IMR-90 (cell line): Measurements from ENCODE around the gene ZFAND6. TPM values are rescaled to one million over a fixed set of nuclear protein-coding genes. Genes with fewer than 3 reads are reported as not detected.

Source experiments
- ATAC-seq: fragments of 200-7000 bp; cut with Tn5 transposase; 2 replicates; pipeline ENCODE4 v1.9.1; 2020; ENCODE audit warnings: low read depth, mild to moderate bottlenecking, moderate library complexity
- BruUV-seq: library from RNA; stranded (reverse); fragments of 400-500 nt; replicated peaks from 2 replicates; lab custom pipeline; 2021; lab: Mats Ljungman, UMichigan
- CTCF ChIA-PET: fragments of 300-600 bp; formaldehyde crosslinking; extraction: SDS; loops from one replicate; lab custom pipeline; 2021; ENCODE audit warnings: antibody characterized with exemption; lab: Yijun Ruan, JAX
- POLR2A ChIA-PET: fragments of 300-600 bp; sonication (Branson Sonifier 250); formaldehyde crosslinking; loops from one replicate; lab custom pipeline; 2022; ENCODE audit warnings: antibody characterized with exemption; ENCODE audit not compliant: unreplicated experiment; lab: Charles Lee
- DNase-seq: peaks from one replicate; pipeline ENCODE4 v3.0.0; 2013
- H2AFZ ChIP-seq: replicated peaks from 2 replicates; pipeline ENCODE3; 2013; ENCODE audit warnings: low read length, mild to moderate bottlenecking; ENCODE audit not compliant: poor library complexity
- H2AK5ac ChIP-seq: 2 replicates; pipeline ENCODE4 v1.6.1; 2013; ENCODE audit warnings: low read depth, low read length, inconsistent platforms
- H2AK9ac ChIP-seq: replicated peaks from 2 replicates; pipeline ENCODE3; 2013; ENCODE audit warnings: mild to moderate bottlenecking, low read depth, low read length, moderate library complexity; ENCODE audit not compliant: poor library complexity
- H2BK120ac ChIP-seq: 2 replicates; pipeline ENCODE4 v1.6.1; 2013; ENCODE audit warnings: low read depth, low read length, inconsistent platforms
- H2BK15ac ChIP-seq: 3 replicates; pipeline ENCODE4 v1.6.1; 2013; ENCODE audit warnings: low read depth, low read length, inconsistent platforms
- H2BK20ac ChIP-seq: 2 replicates; pipeline ENCODE4 v1.6.1; 2013; ENCODE audit warnings: low read depth, mild to moderate bottlenecking, inconsistent platforms, low read length, moderate library complexity
- H2BK5ac ChIP-seq: 2 replicates; pipeline ENCODE4 v1.6.1; 2013; ENCODE audit warnings: mild to moderate bottlenecking, low read depth, low read length, inconsistent platforms; ENCODE audit not compliant: poor library complexity, severe bottlenecking
- H3K14ac ChIP-seq: replicated peaks from 2 replicates; pipeline ENCODE4 v1.6.1; 2013; ENCODE audit warnings: low read depth, low read length, inconsistent platforms
- H3K18ac ChIP-seq: 2 replicates; pipeline ENCODE4 v1.6.1; 2013; ENCODE audit warnings: low read depth, low read length, control low read depth
- H3K23ac ChIP-seq: 2 replicates; pipeline ENCODE4 v1.6.1; 2013; ENCODE audit warnings: low read depth, low read length, inconsistent platforms
- H3K27ac ChIP-seq: 2 replicates; pipeline ENCODE4 v1.5.1; 2013; ENCODE audit warnings: mild to moderate bottlenecking, control low read depth, low read length; ENCODE audit not compliant: insufficient read depth
- H3K27me3 ChIP-seq: 2 replicates; pipeline ENCODE4 v1.6.1; 2013; ENCODE audit warnings: low read length; ENCODE audit not compliant: control insufficient read depth, insufficient read depth
- H3K36me3 ChIP-seq: 2 replicates; pipeline ENCODE4 v1.6.1; 2013; ENCODE audit warnings: low read length, mixed read lengths; ENCODE audit not compliant: control insufficient read depth, insufficient read depth
- H3K4ac ChIP-seq: 2 replicates; pipeline ENCODE4 v1.6.1; 2013; ENCODE audit warnings: low read depth, low read length, inconsistent platforms
- H3K4me1 ChIP-seq: 2 replicates; pipeline ENCODE4 v1.6.1; 2013; ENCODE audit warnings: low read length, mixed read lengths; ENCODE audit not compliant: control insufficient read depth, insufficient read depth
- H3K4me2 ChIP-seq: 2 replicates; pipeline ENCODE4 v1.6.1; 2013; ENCODE audit warnings: low read depth, mild to moderate bottlenecking, control low read depth, low read length, moderate library complexity
- H3K4me3 ChIP-seq: 2 replicates; pipeline ENCODE4 v1.5.1; 2013; ENCODE audit warnings: low read depth, mild to moderate bottlenecking, control low read depth, low read length, moderate library complexity; ENCODE audit not compliant: insufficient read depth
- H3K56ac ChIP-seq: 2 replicates; pipeline ENCODE4 v1.6.1; 2013; ENCODE audit warnings: low read length, inconsistent platforms; ENCODE audit not compliant: insufficient read depth; ENCODE audit errors: extremely low read depth
- H3K79me1 ChIP-seq, 2 experiments: 2 replicates each; pipeline ENCODE4 v1.6.1; 2013; ENCODE audit warnings: low read length in 2 of 2, inconsistent platforms in 1 of 2, low read depth in 1 of 2
- H3K9ac ChIP-seq: 2 replicates; pipeline ENCODE4 v1.6.1; 2013; ENCODE audit warnings: low read depth, low read length, control low read depth
- H3K9me1 ChIP-seq: 2 replicates; pipeline ENCODE4 v1.6.1; 2013; ENCODE audit warnings: low read length, inconsistent platforms; ENCODE audit not compliant: insufficient read depth
- H3K9me3 ChIP-seq: 2 replicates; pipeline ENCODE4 v1.6.1; 2013; ENCODE audit warnings: low read length; ENCODE audit not compliant: control insufficient read depth, insufficient read depth
- H4K20me1 ChIP-seq: 2 replicates; pipeline ENCODE4 v1.6.1; 2013; ENCODE audit warnings: low read length, inconsistent platforms; ENCODE audit not compliant: insufficient read depth
- H4K5ac ChIP-seq: 2 replicates; pipeline ENCODE4 v1.6.1; 2013; ENCODE audit warnings: mild to moderate bottlenecking, low read depth, low read length, control low read depth
- H4K8ac ChIP-seq, 2 experiments: 2 replicates each; pipeline ENCODE4 v1.6.1; 2013; ENCODE audit warnings: low read depth in 2 of 2, low read length in 2 of 2, control low read depth in 1 of 2, inconsistent platforms in 1 of 2
- H4K91ac ChIP-seq: 2 replicates; pipeline ENCODE4 v1.6.1; 2013; ENCODE audit warnings: low read depth, low read length, inconsistent platforms; ENCODE audit not compliant: insufficient read depth
- BHLHE40 ChIP-seq: fragments of 150-350 bp; IDR thresholded peaks from 2 replicates; pipeline ENCODE4 v1.6.1; 2016; ENCODE audit warnings: mild to moderate bottlenecking, low read depth, low read length
- FOS ChIP-seq: fragments of 150-350 bp; IDR thresholded peaks from 2 replicates; pipeline ENCODE4 v1.6.1; 2016; ENCODE audit warnings: low read depth, low read length
- MAFK ChIP-seq: IDR thresholded peaks from 2 replicates; pipeline ENCODE4 v1.6.1; 2012; ENCODE audit warnings: low read depth, low read length, improper control_type of control experiment
- MAZ ChIP-seq: IDR thresholded peaks from 2 replicates; pipeline ENCODE4 v1.6.1; 2012; ENCODE audit warnings: low read depth, mild to moderate bottlenecking, low read length, improper control_type of control experiment, moderate library complexity, borderline replicate concordance
- MXI1 ChIP-seq: IDR thresholded peaks from 2 replicates; pipeline ENCODE4 v1.6.1; 2012; ENCODE audit warnings: low read depth, mild to moderate bottlenecking, low read length, moderate library complexity, borderline replicate concordance
- NFE2L2 ChIP-seq: fragments of 150-350 bp; IDR thresholded peaks from 2 replicates; pipeline ENCODE4 v1.6.1; 2016; ENCODE audit warnings: low read depth, mild to moderate bottlenecking, low read length
- POLR2A ChIP-seq: IDR thresholded peaks from 2 replicates; pipeline ENCODE4 v1.6.1; 2012; ENCODE audit warnings: mild to moderate bottlenecking, low read depth, low read length
- RAD21 ChIP-seq: IDR thresholded peaks from 2 replicates; pipeline ENCODE4 v1.6.1; 2012; ENCODE audit warnings: low read length, improper control_type of control experiment
- RCOR1 ChIP-seq: IDR thresholded peaks from 2 replicates; pipeline ENCODE4 v1.6.1; 2012; ENCODE audit warnings: mild to moderate bottlenecking, low read length, improper control_type of control experiment; ENCODE audit not compliant: insufficient replicate concordance
- RFX5 ChIP-seq: IDR thresholded peaks from 2 replicates; pipeline ENCODE4 v1.8.0; 2012; ENCODE audit warnings: low read depth, mild to moderate bottlenecking, low read length, moderate library complexity
- SMC3 ChIP-seq: fragments of 150-350 bp; IDR thresholded peaks from 2 replicates; pipeline ENCODE4 v1.6.1; 2016; ENCODE audit warnings: low read depth, mild to moderate bottlenecking, antibody characterized with exemption, low read length, moderate library complexity
- WGBS, 2 experiments: methylation state at CpG; one replicate each; pipeline versions ENCODE4 v1.1.5 to v1.1.7; 2013; ENCODE audit warnings: missing lambda C conversion rate in 2 of 2; ENCODE audit not compliant: insufficient read length in 1 of 2; ENCODE audit errors: extremely low coverage in 2 of 2; 5-methylcytosine and 5-hydroxymethylcytosine counted together
- dilution Hi-C: fragments of 300-500 bp; cut with HindIII; formaldehyde crosslinking; loops from one replicate; pipeline ENCODE4 v1.14.3; 2018; ENCODE audit warnings: low sequenced_read_pairs; ENCODE audit not compliant: unreplicated experiment
- in situ Hi-C: fragments of 300-500 bp; cut with MboI; formaldehyde crosslinking; loops from 3 replicates; pipeline ENCODE4 v1.14.3; 2019; ENCODE audit warnings: low sequenced_read_pairs, inconsistent platforms, mixed read lengths
- intact Hi-C: fragments of 100-400 bp; cut with micrococcal nuclease; formaldehyde crosslinking; loops from 2 replicates; pipeline ENCODE4 v1.10.0; 2022
- polyA plus RNA-seq, 3 experiments: library from polyadenylated mRNA; depleted of rRNA; stranded (reverse); fragments of >200 nt; gene quantifications; 2 replicates each; pipeline ENCODE4 v1.2.3, GENCODE V29; 2012; ENCODE audit warnings: low replicate concordance in 1 of 3
- total RNA-seq: library from RNA; depleted of rRNA; stranded (reverse); fragments of >200 nt; gene quantifications from 2 replicates; pipeline ENCODE4 v1.2.3, GENCODE V29; 2012
- TF ChIP-seq, protein P1 (sequence below): fragments of 150-350 bp; IDR thresholded peaks from 2 replicates; pipeline ENCODE4 v1.6.1; 2016; ENCODE audit warnings: low read depth, mild to moderate bottlenecking, low read length, moderate library complexity, borderline replicate concordance
- TF ChIP-seq, protein P2 (sequence below): fragments of 150-350 bp; IDR thresholded peaks from 2 replicates; pipeline ENCODE4 v1.6.1; 2017; ENCODE audit warnings: mild to moderate bottlenecking, antibody characterized with exemption, low read length, low read depth

ZFAND6 gene
- total and polyA plus RNA-seq, 2 of the 4 experiments (the other 2 are of a cell fraction) = 77.5 to 96.4 TPM

DNA sequence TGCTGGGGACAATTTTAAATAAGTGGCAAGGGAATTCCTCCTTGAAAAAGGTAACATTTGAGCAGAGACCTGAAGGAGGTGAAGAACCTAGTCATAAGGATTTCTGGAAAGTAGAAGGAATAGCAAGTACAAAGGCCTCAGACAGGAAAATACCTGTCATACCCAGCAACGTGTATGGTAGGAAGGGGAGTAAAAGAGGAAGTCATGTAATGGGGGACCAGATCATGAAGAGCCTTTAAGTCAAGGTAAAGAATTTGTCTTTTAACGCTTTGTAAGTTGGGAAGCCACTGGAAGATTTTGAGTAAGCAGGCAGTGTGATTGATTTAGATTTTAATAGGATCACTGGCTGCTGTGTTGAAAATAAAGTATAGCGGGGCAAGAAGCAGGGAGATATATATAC lies 49.9 kb downstream of the ZFAND6 start:
- Histone ChIP-seq H2BK120ac (no peak overlapping the region), H2BK5ac (no peak overlapping the region), H3K14ac (no peak overlapping the region), H4K5ac (no peak overlapping the region), H2AK5ac (no peak overlapping the region), H2BK20ac (no peak overlapping the region), H3K27ac (no peak overlapping the region), H3K27me3 (no peaks in the 10 kb centered on the region), H2AFZ (no peak overlapping the region), H3K9me3 (no peaks in the 10 kb centered on the region), H3K4me3 (no peak overlapping the region), H3K36me3 (no peaks in the 10 kb centered on the region; the same call in 1 of the 2 replicates), H3K79me1 (peaks cover 14 to 73% of the 10 kb centered on the region in 2 experiments), H3K4me2 (no peak overlapping the region), H3K23ac (no peak overlapping the region), H3K9ac (no peak overlapping the region), H4K8ac (no peak overlapping the region), H3K56ac (no peak overlapping the region), H4K20me1 (peaks cover 34% of the 10 kb centered on the region; the same call in 1 of the 2 replicates), H2AK9ac (no peak overlapping the region), H3K4ac (no peak overlapping the region), H3K9me1 (peaks cover 8% of the 10 kb centered on the region; the same call in 1 of the 2 replicates), H2BK15ac (no peak overlapping the region), H3K4me1 (peaks cover 8% of the 10 kb centered on the region; the same call in 1 of the 2 replicates), H3K18ac (no peak overlapping the region), H4K91ac (no peak overlapping the region)
- TF ChIP-seq, protein P1, sequence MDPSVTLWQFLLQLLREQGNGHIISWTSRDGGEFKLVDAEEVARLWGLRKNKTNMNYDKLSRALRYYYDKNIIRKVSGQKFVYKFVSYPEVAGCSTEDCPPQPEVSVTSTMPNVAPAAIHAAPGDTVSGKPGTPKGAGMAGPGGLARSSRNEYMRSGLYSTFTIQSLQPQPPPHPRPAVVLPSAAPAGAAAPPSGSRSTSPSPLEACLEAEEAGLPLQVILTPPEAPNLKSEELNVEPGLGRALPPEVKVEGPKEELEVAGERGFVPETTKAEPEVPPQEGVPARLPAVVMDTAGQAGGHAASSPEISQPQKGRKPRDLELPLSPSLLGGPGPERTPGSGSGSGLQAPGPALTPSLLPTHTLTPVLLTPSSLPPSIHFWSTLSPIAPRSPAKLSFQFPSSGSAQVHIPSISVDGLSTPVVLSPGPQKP = no peak
- TF ChIP-seq MAZ (no peak), FOS (no peak), RAD21 (no peak), RCOR1 (no peak), RFX5 (no peak), MXI1 (no peak), POLR2A (no peak), BHLHE40 (no peak), MAFK (no peak), SMC3 (no peak), NFE2L2 (no peak)
- TF ChIP-seq, protein P2, sequence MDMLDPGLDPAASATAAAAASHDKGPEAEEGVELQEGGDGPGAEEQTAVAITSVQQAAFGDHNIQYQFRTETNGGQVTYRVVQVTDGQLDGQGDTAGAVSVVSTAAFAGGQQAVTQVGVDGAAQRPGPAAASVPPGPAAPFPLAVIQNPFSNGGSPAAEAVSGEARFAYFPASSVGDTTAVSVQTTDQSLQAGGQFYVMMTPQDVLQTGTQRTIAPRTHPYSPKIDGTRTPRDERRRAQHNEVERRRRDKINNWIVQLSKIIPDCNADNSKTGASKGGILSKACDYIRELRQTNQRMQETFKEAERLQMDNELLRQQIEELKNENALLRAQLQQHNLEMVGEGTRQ = no peak
- ATAC-seq = no peak
- 100% methylated on average over 1 of the region's 3 CpGs; no CpG with 5 or more reads in 1 of the 2 experiments for WGBS, 2 experiments
- POLR2A ChIA-PET = no interaction called here
- no TSS peak for BruUV-seq
- intact Hi-C loops = no loop called here
- CTCF ChIA-PET = no interaction called here
- no peak for DNase-seq
- in situ Hi-C loops = no loop called here
- dilution Hi-C loops = no loop called here
